ENCODE results near the gene CARMIL3.

CARMIL3 gene

DNA sequence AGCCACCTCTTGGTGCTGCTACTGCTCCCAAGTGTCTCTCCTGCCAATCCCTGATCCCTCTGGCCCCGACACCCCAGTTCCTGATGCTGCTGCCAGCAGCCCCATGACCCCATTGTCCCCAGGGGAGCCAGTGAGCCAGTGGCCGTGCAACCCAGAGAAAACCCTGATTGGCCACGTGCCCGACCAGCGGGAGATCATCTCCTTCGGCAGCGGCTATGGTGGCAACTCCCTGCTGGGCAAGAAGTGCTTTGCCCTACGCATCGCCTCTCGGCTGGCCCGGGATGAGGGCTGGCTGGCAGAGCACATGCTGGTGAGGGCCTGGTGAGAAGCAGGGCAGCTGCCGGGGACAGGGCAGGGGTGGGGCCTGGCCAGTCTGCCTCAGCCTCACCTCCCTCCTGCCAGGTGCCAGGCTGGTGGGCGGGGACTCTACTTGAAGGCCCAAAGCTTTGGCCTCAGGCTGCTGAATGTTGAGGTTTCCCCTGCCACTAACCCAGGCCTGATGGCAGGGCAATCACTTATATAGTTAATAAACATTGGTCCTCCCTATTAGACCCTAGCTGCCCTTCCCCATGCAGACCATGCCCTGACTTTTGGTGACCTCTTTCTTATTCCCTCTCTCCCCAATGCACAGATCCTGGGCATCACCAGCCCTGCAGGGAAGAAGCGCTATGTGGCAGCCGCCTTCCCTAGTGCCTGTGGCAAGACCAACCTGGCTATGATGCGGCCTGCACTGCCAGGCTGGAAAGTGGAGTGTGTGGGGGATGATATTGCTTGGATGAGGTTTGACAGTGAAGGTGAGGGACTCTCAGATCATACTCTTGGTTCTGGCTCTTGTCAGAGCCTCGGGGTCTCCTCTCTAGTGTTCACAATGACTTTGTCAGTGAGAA lies 47.4 kb downstream of the CARMIL3 start:
- Histone ChIP-seq H3F3A (ENCODE audit: insufficient read depth, low read length) (no peaks in the 10 kb centered on the region), H3K79me2 (ENCODE audit: insufficient read depth, low read length) (no peaks in the 10 kb centered on the region), H3K4me1 (ENCODE audit: insufficient read depth, low read length, severe bottlenecking) (peaks cover 14% of the 10 kb centered on the region), H3K27ac (ENCODE audit: low read depth, low read length, poor library complexity, severe bottlenecking) (no peak overlapping the region), H4K20me1 (ENCODE audit: insufficient read depth, low read length) (no peaks in the 10 kb centered on the region), H3K9me3 (ENCODE audit: low read length) (no peaks in the 10 kb centered on the region), H3K36me3 (ENCODE audit: insufficient read depth, low read length) (peaks cover 28% of the 10 kb centered on the region), H3K4me3 (ENCODE audit: low read depth, low read length, poor library complexity, severe bottlenecking) (no peak overlapping the region), H3K4me2 (ENCODE audit: low read length) (no peak overlapping the region), H3K27me3 (ENCODE audit: insufficient read depth, low read length) (no peaks in the 10 kb centered on the region), H3K9me2 (ENCODE audit: low read depth, low read length) (no peaks in the 10 kb centered on the region), H2AFZ (ENCODE audit: low read length) (no peak overlapping the region), H3K9ac (ENCODE audit: low read length) (no peak overlapping the region)
- no peak for TF ChIP-seq EZH2 (IDR thresholded peaks at IDR 0.05; ENCODE audit: borderline replicate concordance, low read length)
- TF ChIP-seq, protein P1, sequence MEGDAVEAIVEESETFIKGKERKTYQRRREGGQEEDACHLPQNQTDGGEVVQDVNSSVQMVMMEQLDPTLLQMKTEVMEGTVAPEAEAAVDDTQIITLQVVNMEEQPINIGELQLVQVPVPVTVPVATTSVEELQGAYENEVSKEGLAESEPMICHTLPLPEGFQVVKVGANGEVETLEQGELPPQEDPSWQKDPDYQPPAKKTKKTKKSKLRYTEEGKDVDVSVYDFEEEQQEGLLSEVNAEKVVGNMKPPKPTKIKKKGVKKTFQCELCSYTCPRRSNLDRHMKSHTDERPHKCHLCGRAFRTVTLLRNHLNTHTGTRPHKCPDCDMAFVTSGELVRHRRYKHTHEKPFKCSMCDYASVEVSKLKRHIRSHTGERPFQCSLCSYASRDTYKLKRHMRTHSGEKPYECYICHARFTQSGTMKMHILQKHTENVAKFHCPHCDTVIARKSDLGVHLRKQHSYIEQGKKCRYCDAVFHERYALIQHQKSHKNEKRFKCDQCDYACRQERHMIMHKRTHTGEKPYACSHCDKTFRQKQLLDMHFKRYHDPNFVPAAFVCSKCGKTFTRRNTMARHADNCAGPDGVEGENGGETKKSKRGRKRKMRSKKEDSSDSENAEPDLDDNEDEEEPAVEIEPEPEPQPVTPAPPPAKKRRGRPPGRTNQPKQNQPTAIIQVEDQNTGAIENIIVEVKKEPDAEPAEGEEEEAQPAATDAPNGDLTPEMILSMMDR (IDR thresholded peaks at IDR 0.05; ENCODE audit: low read length) = no peak

DNA sequence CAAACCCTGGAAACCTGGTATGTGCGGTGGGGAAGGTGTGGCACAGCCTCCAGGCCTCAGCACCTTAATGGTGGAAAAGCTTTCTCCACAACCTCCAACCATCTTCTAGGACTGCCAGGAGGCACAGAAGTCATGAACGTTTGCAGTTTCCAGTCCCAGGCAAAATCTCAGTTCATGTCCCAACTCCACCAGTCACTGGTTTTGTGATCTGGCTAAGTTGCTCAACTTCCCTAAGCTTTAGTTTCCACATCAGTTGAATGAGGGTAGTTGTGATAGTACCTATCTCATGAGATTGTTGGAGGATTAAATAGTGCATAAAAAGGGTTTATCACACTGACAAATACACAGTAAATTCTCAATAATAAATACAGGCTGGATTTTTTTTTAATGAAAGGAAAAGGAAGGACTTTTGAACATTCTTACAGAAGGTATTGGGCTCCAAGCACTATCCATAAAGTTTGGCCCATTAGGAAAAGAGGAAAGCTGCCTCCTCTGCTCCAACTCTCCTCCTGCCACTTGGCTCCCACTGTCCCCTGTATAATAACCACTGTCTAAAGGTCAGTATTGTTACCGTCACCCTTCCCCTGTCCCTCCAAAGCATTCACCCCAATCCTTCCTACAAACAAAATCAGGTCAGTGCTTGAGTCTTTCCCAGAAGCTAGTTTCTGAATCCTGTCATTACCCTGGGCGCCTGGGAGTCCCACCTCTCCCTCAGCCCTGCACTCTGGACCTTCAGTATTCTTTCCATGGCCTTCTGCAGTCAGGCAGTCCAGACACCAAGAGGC lies 48.6 kb downstream of the CARMIL3 start:
- Histone ChIP-seq H4K20me1 (ENCODE audit: insufficient read depth, low read length) (no peaks in the 10 kb centered on the region), H3K9me3 (ENCODE audit: low read length) (no peaks in the 10 kb centered on the region), H2AFZ (ENCODE audit: low read length) (no peak overlapping the region), H3K4me3 (ENCODE audit: low read depth, low read length, poor library complexity, severe bottlenecking) (no peak overlapping the region), H3K4me1 (ENCODE audit: insufficient read depth, low read length, severe bottlenecking) (peaks cover 5% of the 10 kb centered on the region), H3K27ac (ENCODE audit: low read depth, low read length, poor library complexity, severe bottlenecking) (no peak overlapping the region), H3F3A (ENCODE audit: insufficient read depth, low read length) (no peaks in the 10 kb centered on the region), H3K4me2 (ENCODE audit: low read length) (no peak overlapping the region), H3K79me2 (ENCODE audit: insufficient read depth, low read length) (no peaks in the 10 kb centered on the region), H3K9me2 (ENCODE audit: low read depth, low read length) (no peaks in the 10 kb centered on the region), H3K27me3 (ENCODE audit: insufficient read depth, low read length) (no peaks in the 10 kb centered on the region), H3K36me3 (ENCODE audit: insufficient read depth, low read length) (peaks cover 34% of the 10 kb centered on the region), H3K9ac (ENCODE audit: low read length) (no peak overlapping the region)
- no peak for TF ChIP-seq EZH2 (IDR thresholded peaks at IDR 0.05; ENCODE audit: borderline replicate concordance, low read length)
- TF ChIP-seq, protein P1 (IDR thresholded peaks at IDR 0.05; ENCODE audit: low read length) = no peak

DNA sequence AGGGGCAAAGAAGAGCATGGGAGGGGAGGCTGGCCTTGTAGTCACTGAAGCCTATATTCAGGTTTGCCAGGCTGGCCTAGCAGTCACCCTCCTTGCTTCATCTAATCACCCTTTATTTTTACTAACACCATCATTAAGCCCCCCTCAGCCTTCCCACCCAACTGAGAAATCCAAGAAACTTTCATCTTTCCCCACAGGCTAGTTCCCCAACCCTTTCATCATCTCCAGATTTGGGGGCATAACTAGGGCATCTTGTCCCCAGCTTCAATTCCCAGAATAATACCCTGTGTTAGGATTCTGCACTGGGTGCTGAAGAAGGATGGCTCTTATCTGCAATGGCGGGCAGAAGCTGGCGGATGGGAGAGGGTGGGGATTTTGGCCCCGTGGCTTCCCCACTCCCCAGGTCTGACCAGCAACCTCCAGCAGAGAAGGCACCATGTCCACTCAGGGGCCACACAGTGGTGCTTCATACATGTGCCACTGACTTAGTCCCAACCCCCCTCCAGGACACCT lies 49.2 kb downstream of the CARMIL3 start:
- no peaks in the 10 kb centered on the region for H3K27me3 ChIP-seq (ENCODE audit: insufficient read depth, low read length)
- no peaks in the 10 kb centered on the region for H3K79me2 ChIP-seq (ENCODE audit: insufficient read depth, low read length)
- no peaks in the 10 kb centered on the region for H3K4me1 ChIP-seq (ENCODE audit: insufficient read depth, low read length, severe bottlenecking)
- H4K20me1 ChIP-seq (ENCODE audit: insufficient read depth, low read length) = no peaks in the 10 kb centered on the region
- H3K9ac ChIP-seq (ENCODE audit: low read length) = no peak overlapping the region
- H3K9me2 ChIP-seq (ENCODE audit: low read depth, low read length) = no peaks in the 10 kb centered on the region
- no peak overlapping the region for H3K4me2 ChIP-seq (ENCODE audit: low read length)
- TF ChIP-seq EZH2 (IDR thresholded peaks at IDR 0.05; ENCODE audit: borderline replicate concordance, low read length) = no peak
- TF ChIP-seq, protein P1 (IDR thresholded peaks at IDR 0.05; ENCODE audit: low read length) = no peak
- no peaks in the 10 kb centered on the region; the same call in 1 of the 2 replicates for H3F3A ChIP-seq (ENCODE audit: insufficient read depth, low read length)
- H3K36me3 ChIP-seq (ENCODE audit: insufficient read depth, low read length) = peaks cover 34% of the 10 kb centered on the region
- H3K9me3 ChIP-seq (ENCODE audit: low read length) = no peaks in the 10 kb centered on the region
- H2AFZ ChIP-seq (ENCODE audit: low read length) = no peak overlapping the region
- no peak overlapping the region for H3K27ac ChIP-seq (ENCODE audit: low read depth, low read length, poor library complexity, severe bottlenecking)
- no peak overlapping the region for H3K4me3 ChIP-seq (ENCODE audit: low read depth, low read length, poor library complexity, severe bottlenecking)
